SJCRH30 (cell line): ENCODE measurements around the gene SLFN13. TPM values are rescaled to one million over a fixed set of nuclear protein-coding genes. Genes with fewer than 3 reads are reported as not detected.

ENCODE experiments used
- DNase-seq, 2 experiments: peaks; one replicate each; pipeline ENCODE4 v3.0.0-alpha.2; 2015 to 2020
- H3K27ac ChIP-seq: fragments of 250-450 bp; sonication (Bioruptor Pico); 2 replicates; pipeline ENCODE4 v1.5.1; 2020; ENCODE audit warnings: mild to moderate bottlenecking, moderate library complexity
- H3K27me3 ChIP-seq: fragments of 250-450 bp; sonication (Bioruptor Pico); 2 replicates; pipeline ENCODE4 v1.5.1; 2020; ENCODE audit warnings: mild to moderate bottlenecking, moderate library complexity
- H3K36me3 ChIP-seq: fragments of 250-450 bp; sonication (Bioruptor Pico); 2 replicates; pipeline ENCODE4 v1.5.1; 2020; ENCODE audit warnings: mild to moderate bottlenecking, moderate library complexity
- H3K4me1 ChIP-seq: fragments of 250-450 bp; sonication (Bioruptor Pico); 2 replicates; pipeline ENCODE4 v1.5.1; 2020; ENCODE audit warnings: mild to moderate bottlenecking, moderate library complexity
- H3K4me3 ChIP-seq: fragments of 250-450 bp; sonication (Bioruptor Pico); 2 replicates; pipeline ENCODE4 v1.5.1; 2020; ENCODE audit warnings: mild to moderate bottlenecking, moderate library complexity
- H3K9me3 ChIP-seq: fragments of 250-450 bp; sonication (Bioruptor Pico); replicated peaks from 2 replicates; pipeline ENCODE4 v1.5.1; 2020; ENCODE audit warnings: mild to moderate bottlenecking, moderate library complexity
- total RNA-seq: library from RNA; depleted of rRNA; stranded (reverse); fragments of >200 nt; shearing (Covaris generic); gene quantifications from 2 replicates; pipeline ENCODE4 v1.2.3, GENCODE V29; 2014; rRNA removed

Gene SLFN13, protein sequence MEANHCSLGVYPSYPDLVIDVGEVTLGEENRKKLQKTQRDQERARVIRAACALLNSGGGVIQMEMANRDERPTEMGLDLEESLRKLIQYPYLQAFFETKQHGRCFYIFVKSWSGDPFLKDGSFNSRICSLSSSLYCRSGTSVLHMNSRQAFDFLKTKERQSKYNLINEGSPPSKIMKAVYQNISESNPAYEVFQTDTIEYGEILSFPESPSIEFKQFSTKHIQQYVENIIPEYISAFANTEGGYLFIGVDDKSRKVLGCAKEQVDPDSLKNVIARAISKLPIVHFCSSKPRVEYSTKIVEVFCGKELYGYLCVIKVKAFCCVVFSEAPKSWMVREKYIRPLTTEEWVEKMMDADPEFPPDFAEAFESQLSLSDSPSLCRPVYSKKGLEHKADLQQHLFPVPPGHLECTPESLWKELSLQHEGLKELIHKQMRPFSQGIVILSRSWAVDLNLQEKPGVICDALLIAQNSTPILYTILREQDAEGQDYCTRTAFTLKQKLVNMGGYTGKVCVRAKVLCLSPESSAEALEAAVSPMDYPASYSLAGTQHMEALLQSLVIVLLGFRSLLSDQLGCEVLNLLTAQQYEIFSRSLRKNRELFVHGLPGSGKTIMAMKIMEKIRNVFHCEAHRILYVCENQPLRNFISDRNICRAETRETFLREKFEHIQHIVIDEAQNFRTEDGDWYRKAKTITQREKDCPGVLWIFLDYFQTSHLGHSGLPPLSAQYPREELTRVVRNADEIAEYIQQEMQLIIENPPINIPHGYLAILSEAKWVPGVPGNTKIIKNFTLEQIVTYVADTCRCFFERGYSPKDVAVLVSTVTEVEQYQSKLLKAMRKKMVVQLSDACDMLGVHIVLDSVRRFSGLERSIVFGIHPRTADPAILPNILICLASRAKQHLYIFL
- 0.28 and 0.69 TPM in 2 replicates for total RNA-seq

- no peak for DNase-seq
- no peaks in the 10 kb centered on the region for H3K36me3 ChIP-seq
These were observed at the start of gene SLFN13 for GRCh38 chr17:35448214-35448898. SLFN13 (minus strand) TSS chr17:35448766; CDS start chr17:35445680, 3,086 bp downstream.

GRCh38 chr17:35496451-35497290, 48.1 kb upstream of the SLFN13 start:
- DNase-seq, result no peak
- Histone ChIP-seq H3K4me3 (no peak overlapping the region), H3K27ac (no peak overlapping the region), H3K27me3 (peaks cover 26% of the 10 kb centered on the region; the same call in 1 of the 2 replicates), H3K4me1 (no peaks in the 10 kb centered on the region), H3K36me3 (no peaks in the 10 kb centered on the region), H3K9me3 (no peaks in the 10 kb centered on the region)

More at GRCh38 chr17:35448214-35448898, at the start of gene SLFN13:
- H3K27ac ChIP-seq, result no peak within 1 kb of the TSS
- no peaks in the 10 kb centered on the region for H3K27me3 ChIP-seq
- H3K4me3 ChIP-seq, result no peak within 1 kb of the TSS
- peaks cover 9% of the 10 kb centered on the region for H3K4me1 ChIP-seq
- no peaks in the 10 kb centered on the region for H3K9me3 ChIP-seq

- Histone ChIP-seq H3K4me3 (no peak overlapping the region), H3K9me3 (no peaks in the 10 kb centered on the region), H3K27me3 (peaks cover 13% of the 10 kb centered on the region), H3K27ac (no peak overlapping the region), H3K4me1 (no peaks in the 10 kb centered on the region), H3K36me3 (no peaks in the 10 kb centered on the region)
- DNase-seq, result no peak
These were observed 44.5 kb upstream of the SLFN13 start for GRCh38 chr17:35493040-35493439.

DNA sequence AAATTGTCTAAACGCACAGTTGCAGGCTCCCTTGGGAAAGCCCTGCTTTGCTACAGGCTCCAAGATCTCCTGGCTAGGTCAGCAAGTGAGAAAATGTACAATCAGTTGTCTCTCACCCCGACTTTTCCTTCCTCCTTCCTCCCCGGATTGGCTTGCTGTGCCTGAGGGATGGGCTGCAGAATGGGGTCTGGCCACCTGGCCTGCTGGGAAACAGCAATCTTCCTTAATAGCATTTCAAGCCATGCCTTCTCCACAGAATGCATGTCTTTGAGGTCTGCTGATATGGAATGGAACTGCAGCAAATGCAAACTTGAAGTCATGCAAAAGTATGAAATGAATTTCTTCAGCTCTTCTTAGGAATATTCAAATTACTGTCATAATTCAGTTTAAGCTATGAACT, 42.9 kb upstream of the SLFN13 start:
- Histone ChIP-seq H3K9me3 (no peaks in the 10 kb centered on the region), H3K27me3 (peaks cover 7% of the 10 kb centered on the region), H3K36me3 (no peaks in the 10 kb centered on the region), H3K4me3 (no peak overlapping the region), H3K4me1 (no peaks in the 10 kb centered on the region), H3K27ac (no peak overlapping the region)
- no peak for DNase-seq

DNA sequence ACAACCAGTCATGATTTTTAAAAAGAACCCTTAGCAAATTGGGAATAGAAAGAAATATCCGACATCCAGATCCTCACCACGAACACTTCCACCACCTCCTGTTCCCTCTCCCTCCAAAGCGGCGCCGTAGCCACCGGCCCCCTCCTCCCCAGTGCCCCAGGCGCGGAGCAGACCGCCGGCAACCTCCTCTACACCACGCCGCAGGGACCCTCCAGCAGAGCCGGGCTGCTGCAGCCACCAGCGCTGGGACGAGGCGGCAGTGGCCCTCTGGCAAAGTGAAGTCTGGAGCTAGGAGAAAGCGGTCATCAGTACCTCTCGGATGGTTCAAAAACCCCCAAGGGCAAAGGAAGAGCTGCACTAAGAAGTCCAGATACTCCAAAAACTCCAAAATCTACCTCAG, 41.4 kb upstream of the SLFN13 start:
- Histone ChIP-seq H3K36me3 (no peaks in the 10 kb centered on the region), H3K27ac (no peak overlapping the region), H3K9me3 (no peaks in the 10 kb centered on the region), H3K4me1 (no peaks in the 10 kb centered on the region), H3K4me3 (no peak overlapping the region), H3K27me3 (peaks cover 7% of the 10 kb centered on the region)
- no peak for DNase-seq

- DNase-seq, result no peak
- Histone ChIP-seq H3K27ac (no peak overlapping the region), H3K36me3 (no peaks in the 10 kb centered on the region), H3K27me3 (peaks cover 7% of the 10 kb centered on the region; the same call in 1 of the 2 replicates), H3K9me3 (no peaks in the 10 kb centered on the region), H3K4me1 (no peaks in the 10 kb centered on the region), H3K4me3 (no peak overlapping the region)
These were observed 40.4 kb upstream of the SLFN13 start for GRCh38 chr17:35488991-35489390.

DNA sequence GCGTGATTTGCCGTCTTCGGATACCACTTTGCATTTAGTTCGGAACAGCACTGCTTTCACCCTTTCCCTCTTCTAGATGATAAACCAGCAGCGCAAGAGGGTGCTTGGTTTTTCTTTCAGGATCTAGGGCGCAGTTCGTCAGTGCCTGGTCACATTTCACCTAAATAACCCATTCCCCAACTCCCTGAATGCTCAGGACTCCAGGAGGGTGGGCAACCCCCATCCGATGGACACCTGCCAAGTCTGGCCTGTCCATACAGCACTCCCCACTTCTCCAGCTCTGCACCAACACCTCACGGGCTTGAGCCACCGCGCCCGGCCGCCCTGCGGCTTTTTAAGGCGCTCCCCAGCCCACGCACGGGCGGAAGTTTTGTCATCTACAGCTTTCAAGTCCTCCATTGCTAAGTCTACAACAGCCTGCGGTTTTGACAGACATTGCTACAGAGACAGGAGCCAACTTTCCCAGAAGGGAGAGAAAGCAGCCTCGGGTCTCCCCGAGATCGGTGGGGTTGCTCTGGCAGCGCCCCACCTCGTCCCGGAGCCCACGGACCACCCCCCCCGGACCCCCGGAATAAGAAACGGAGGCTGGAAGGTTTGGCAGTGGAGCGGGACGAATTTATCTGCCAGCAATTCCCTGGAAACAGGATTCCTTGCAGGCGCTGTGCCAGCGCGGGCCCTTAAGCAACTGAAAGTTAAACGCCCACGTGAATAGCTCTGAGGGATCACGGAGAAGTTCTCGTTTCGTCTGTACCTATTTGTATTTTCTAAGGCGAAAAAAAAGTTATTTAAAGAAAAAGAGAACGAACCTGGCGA, 38.6 kb upstream of the SLFN13 start:
- H3K4me1 ChIP-seq, result no peaks in the 10 kb centered on the region
- no peak overlapping the region for H3K4me3 ChIP-seq
- H3K27me3 ChIP-seq, result peaks cover 7% of the 10 kb centered on the region; the same call in 1 of the 2 replicates
- no peaks in the 10 kb centered on the region for H3K9me3 ChIP-seq
- no peaks in the 10 kb centered on the region for H3K36me3 ChIP-seq
- no peak overlapping the region for H3K27ac ChIP-seq
- DNase-seq, result no peak

DNA sequence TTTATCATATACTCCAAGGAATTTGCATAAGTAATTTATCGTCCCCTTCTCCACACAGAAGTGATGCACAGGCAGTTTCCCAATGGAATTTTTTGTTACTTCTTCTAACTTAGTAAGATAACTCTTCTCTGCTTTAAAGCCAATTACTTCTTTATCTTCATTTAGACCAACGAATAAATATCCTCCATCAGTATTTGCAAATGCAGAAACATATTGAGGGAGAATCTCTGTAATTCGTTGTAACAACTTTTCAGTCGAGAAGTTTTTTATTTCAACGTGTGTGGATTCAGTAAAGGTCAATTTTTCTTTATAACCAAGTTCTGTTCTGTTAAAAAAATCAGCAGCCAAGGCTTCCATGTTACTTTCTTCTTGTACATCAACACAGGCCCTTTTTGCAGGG, 30.7 kb upstream of the SLFN13 start:
- H3K4me3 ChIP-seq, result no peak overlapping the region
- H3K27ac ChIP-seq, result no peak overlapping the region
- no peaks in the 10 kb centered on the region for H3K4me1 ChIP-seq
- DNase-seq, result no peak
- H3K27me3 ChIP-seq, result no peaks in the 10 kb centered on the region; the same call in 1 of the 2 replicates
- H3K9me3 ChIP-seq, result no peaks in the 10 kb centered on the region
- H3K36me3 ChIP-seq, result no peaks in the 10 kb centered on the region

DNA sequence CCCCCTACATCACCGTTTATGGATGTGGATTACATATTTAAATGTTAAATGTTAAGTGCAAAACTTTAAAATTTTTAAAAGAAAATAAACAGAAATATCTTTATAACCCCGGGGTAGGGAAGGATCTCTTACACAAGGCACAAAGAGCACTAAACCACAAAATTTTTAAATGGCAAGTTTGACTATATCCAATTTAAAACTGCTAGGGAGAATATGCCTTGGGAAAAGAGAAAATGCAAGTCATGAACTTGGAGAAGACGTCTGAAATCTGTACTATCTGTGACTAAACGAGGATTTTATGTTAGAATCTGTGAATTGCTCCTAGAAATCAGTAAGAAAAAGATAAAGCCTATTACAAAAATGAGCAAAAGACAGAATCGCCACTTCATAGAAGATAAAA, 28.7 kb upstream of the SLFN13 start:
- Histone ChIP-seq H3K9me3 (peaks cover 5% of the 10 kb centered on the region; the same call in 1 of the 2 replicates), H3K36me3 (no peaks in the 10 kb centered on the region), H3K4me1 (no peaks in the 10 kb centered on the region), H3K27ac (no peak overlapping the region), H3K4me3 (no peak overlapping the region), H3K27me3 (no peaks in the 10 kb centered on the region; the same call in 1 of the 2 replicates)
- DNase-seq, result no peak

GRCh38 chr17:35476283-35476820, 27.8 kb upstream of the SLFN13 start:
- H3K27ac ChIP-seq, result no peak overlapping the region
- peaks cover 5% of the 10 kb centered on the region; the same call in 1 of the 2 replicates for H3K9me3 ChIP-seq
- no peaks in the 10 kb centered on the region for H3K4me1 ChIP-seq
- no peak for DNase-seq
- H3K4me3 ChIP-seq, result no peak overlapping the region
- H3K36me3 ChIP-seq, result no peaks in the 10 kb centered on the region
- no peaks in the 10 kb centered on the region; the same call in 1 of the 2 replicates for H3K27me3 ChIP-seq

- Histone ChIP-seq H3K36me3 (no peaks in the 10 kb centered on the region), H3K27ac (no peak overlapping the region), H3K27me3 (no peaks in the 10 kb centered on the region; the same call in 1 of the 2 replicates), H3K4me1 (no peaks in the 10 kb centered on the region), H3K9me3 (peaks cover 5% of the 10 kb centered on the region; the same call in 1 of the 2 replicates), H3K4me3 (no peak overlapping the region)
- no peak for DNase-seq
These were observed 19.9 kb upstream of the SLFN13 start for GRCh38 chr17:35468475-35468874.

DNA sequence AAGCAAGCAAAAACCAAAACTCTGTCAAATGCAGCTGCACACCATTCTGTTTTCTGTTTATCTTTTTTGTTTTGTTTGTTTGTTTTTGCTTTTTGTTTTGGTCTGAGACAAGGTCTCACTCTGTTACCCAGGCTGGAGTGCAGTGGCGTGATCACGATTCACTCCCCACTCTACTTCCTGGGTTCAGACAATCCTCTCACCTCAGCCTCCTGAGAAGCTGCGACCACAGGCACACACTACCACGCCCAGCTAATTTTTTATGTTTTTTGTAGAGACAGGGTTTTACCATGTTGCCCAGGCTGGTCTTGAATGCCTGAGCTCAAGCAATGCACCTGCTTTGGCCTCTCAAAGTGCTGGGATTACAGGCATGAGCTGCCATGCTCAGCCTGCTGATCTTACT, 19.3 kb upstream of the SLFN13 start:
- DNase-seq, result no peak
- Histone ChIP-seq H3K27ac (no peak overlapping the region), H3K4me3 (no peak overlapping the region), H3K27me3 (peaks cover 2% of the 10 kb centered on the region; the same call in 1 of the 2 replicates), H3K4me1 (no peaks in the 10 kb centered on the region), H3K9me3 (peaks cover 5% of the 10 kb centered on the region; the same call in 1 of the 2 replicates), H3K36me3 (no peaks in the 10 kb centered on the region)

DNA sequence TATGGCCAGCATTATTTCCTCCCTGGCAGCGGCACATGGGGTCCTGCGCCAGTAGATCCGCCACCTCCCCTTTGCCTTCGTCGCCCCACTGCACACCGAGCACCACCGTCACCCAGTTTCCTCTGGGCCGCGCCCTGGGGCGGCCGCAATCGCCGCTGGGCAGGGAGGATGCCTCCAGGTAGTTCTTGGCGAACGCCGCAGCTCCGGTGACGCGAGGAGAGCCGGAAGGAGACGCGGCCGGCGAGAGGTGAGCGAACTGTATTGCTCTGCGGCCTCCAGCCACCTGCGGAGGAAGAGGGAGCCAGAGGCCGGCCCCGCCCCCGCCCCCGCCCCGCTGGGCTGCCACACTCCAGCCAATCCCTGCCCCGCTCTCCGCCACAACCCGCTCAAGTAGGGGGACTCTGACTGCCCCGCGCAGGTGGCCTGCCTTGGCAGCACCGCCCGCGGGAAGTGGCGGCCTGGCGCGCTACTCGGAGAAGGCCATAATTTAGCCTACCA, 11.8 kb upstream of the SLFN13 start:
- H3K9me3 ChIP-seq, result no peaks in the 10 kb centered on the region; the same call in 1 of the 2 replicates
- H3K4me3 ChIP-seq, result no peak overlapping the region
- H3K4me1 ChIP-seq, result no peaks in the 10 kb centered on the region
- no peak overlapping the region for H3K27ac ChIP-seq
- no peaks in the 10 kb centered on the region for H3K36me3 ChIP-seq
- no peak for DNase-seq
- 0 out of 2 replicates have a peak, but pooled peaks cover 5% of the 10 kb centered on the region for H3K27me3 ChIP-seq
